ENCODE data around the gene MISFA. TPM values are rescaled to one million over a fixed set of nuclear protein-coding genes. Genes with fewer than 3 reads are reported as not detected.

The MISFA gene
- total RNA-seq, 4 donors from 2014 or later: 4.2 to 13.9 (median 10.4) TPM; not detected in 1

GRCh38 chr11:18575361-18575760 is 24.2 kb upstream of the MISFA start:
- peaks cover 0 to 92% of the 10 kb centered on the region in 2 donors for H3K36me3 ChIP-seq
- ATAC-seq: no peak
- no peaks in the 10 kb centered on the region for H3K4me1 ChIP-seq
- no peak overlapping the region for H3K27ac ChIP-seq
- no peaks in the 10 kb centered on the region for H3K9me3 ChIP-seq
- no peak overlapping the region for H3K4me3 ChIP-seq
- 89 to 90% methylated on average over 1 of the region's 1 CpG for WGBS, 2 donors (ENCODE audit: low coverage in 1 of 2)
- no peaks in the 10 kb centered on the region for H3K27me3 ChIP-seq
- TF ChIP-seq POLR2AphosphoS5 (IDR thresholded peaks at IDR 0.05) (no peak), EP300 (IDR thresholded peaks at IDR 0.05) (no peak), POLR2A (IDR thresholded peaks at IDR 0.05) (no peak)
- TF ChIP-seq, protein P1, sequence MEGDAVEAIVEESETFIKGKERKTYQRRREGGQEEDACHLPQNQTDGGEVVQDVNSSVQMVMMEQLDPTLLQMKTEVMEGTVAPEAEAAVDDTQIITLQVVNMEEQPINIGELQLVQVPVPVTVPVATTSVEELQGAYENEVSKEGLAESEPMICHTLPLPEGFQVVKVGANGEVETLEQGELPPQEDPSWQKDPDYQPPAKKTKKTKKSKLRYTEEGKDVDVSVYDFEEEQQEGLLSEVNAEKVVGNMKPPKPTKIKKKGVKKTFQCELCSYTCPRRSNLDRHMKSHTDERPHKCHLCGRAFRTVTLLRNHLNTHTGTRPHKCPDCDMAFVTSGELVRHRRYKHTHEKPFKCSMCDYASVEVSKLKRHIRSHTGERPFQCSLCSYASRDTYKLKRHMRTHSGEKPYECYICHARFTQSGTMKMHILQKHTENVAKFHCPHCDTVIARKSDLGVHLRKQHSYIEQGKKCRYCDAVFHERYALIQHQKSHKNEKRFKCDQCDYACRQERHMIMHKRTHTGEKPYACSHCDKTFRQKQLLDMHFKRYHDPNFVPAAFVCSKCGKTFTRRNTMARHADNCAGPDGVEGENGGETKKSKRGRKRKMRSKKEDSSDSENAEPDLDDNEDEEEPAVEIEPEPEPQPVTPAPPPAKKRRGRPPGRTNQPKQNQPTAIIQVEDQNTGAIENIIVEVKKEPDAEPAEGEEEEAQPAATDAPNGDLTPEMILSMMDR (IDR thresholded peaks at IDR 0.05): no peak

GRCh38 chr11:18578975-18579598 is 20.5 kb upstream of the MISFA start:
- Histone ChIP-seq H3K9me3 (no peaks in the 10 kb centered on the region), H3K4me3 (no peak overlapping the region), H3K27ac (no peak overlapping the region), H3K4me1 (no peaks in the 10 kb centered on the region), H3K27me3 (no peaks in the 10 kb centered on the region), H3K36me3 (peaks cover 0 to 55% of the 10 kb centered on the region in 2 donors)
- 70 to 88% methylated on average over 8 to 11 of the region's 14 CpGs for WGBS, 2 donors (ENCODE audit: low coverage in 1 of 2)
- ATAC-seq: no peak
- no peak for TF ChIP-seq POLR2A (IDR thresholded peaks at IDR 0.05)
- TF ChIP-seq, protein P1 (IDR thresholded peaks at IDR 0.05): no peak
- no peak for TF ChIP-seq EP300 (IDR thresholded peaks at IDR 0.05)
- TF ChIP-seq POLR2AphosphoS5 (IDR thresholded peaks at IDR 0.05): no peak

- H3K9me3 ChIP-seq: no peaks in the 10 kb centered on the region
- H3K36me3 ChIP-seq: peaks cover 0 to 43% of the 10 kb centered on the region in 2 donors
- H3K4me3 ChIP-seq: no peak overlapping the region
- H3K4me1 ChIP-seq: no peaks in the 10 kb centered on the region
- H3K27me3 ChIP-seq: no peaks in the 10 kb centered on the region
- TF ChIP-seq EP300 (IDR thresholded peaks at IDR 0.05) (no peak), POLR2AphosphoS5 (IDR thresholded peaks at IDR 0.05) (no peak)
- no peak overlapping the region for H3K27ac ChIP-seq
- no peak for ATAC-seq
- WGBS, 2 donors (ENCODE audit: low coverage in 1 of 2): 69 to 76% methylated on average over 2 of the region's 2 CpGs
These were observed 19.3 kb upstream of the MISFA start for GRCh38 chr11:18580113-18580766.

- no peak for TF ChIP-seq POLR2A (IDR thresholded peaks at IDR 0.05)
- no peak for TF ChIP-seq EP300 (IDR thresholded peaks at IDR 0.05)
- TF ChIP-seq POLR2AphosphoS5 (IDR thresholded peaks at IDR 0.05): no peak
- TF ChIP-seq, protein P1 (IDR thresholded peaks at IDR 0.05): no peak
- Histone ChIP-seq H3K4me3 (no peak overlapping the region), H3K27ac (no peak overlapping the region), H3K9me3 (no peaks in the 10 kb centered on the region), H3K27me3 (no peaks in the 10 kb centered on the region), H3K4me1 (peaks cover 0 to 8% (median 0%) of the 10 kb centered on the region in 3 donors), H3K36me3 (peaks cover 0 to 27% of the 10 kb centered on the region in 2 donors)
- ATAC-seq: no peak
- WGBS, 2 donors (ENCODE audit: low coverage in 1 of 2): 76 to 88% methylated on average over 1 of the region's 1 CpG
These were observed 17.8 kb upstream of the MISFA start for GRCh38 chr11:18581825-18582224.

GRCh38 chr11:18588297-18589252 is 11.0 kb upstream of the MISFA start, which contains the start of gene UEVLD:
UEVLD (minus strand) TSS chr11:18588734; CDS start chr11:18588654, 80 bp downstream.
- TF ChIP-seq EP300 (IDR thresholded peaks at IDR 0.05) (peak; percentile 15), POLR2AphosphoS5 (IDR thresholded peaks at IDR 0.05) (peak; percentile 96), POLR2A (IDR thresholded peaks at IDR 0.05) (peak; percentile 65 to 70)
- TF ChIP-seq, protein P1 (IDR thresholded peaks at IDR 0.05): no peak
- 0 to 2% methylated on average over 12 to 14 of the region's 50 CpGs for WGBS, 2 donors (ENCODE audit: low coverage in 1 of 2)

More at GRCh38 chr11:18588297-18589252, 11.0 kb upstream of the MISFA start, which contains the start of gene UEVLD:
- H3K27ac ChIP-seq: peak within 1 kb of the TSS; percentile 70 to 91 (median 88)
- peak within 1 kb of the TSS; percentile 68 to 70 for H3K4me3 ChIP-seq
- no peaks in the 10 kb centered on the region for H3K27me3 ChIP-seq
- peaks cover 3 to 56% (median 10%) of the 10 kb centered on the region in 3 donors for H3K4me1 ChIP-seq
- H3K9me3 ChIP-seq: no peaks in the 10 kb centered on the region
- no peaks in the 10 kb centered on the region for H3K36me3 ChIP-seq
- ATAC-seq: peak; percentile 95
